Activated CD4-positive, alpha-beta T cell treated with anti-CD3 and anti-CD28 coated beads, Interleukin-2, amount 50 U/mL, for 1 hour (primary cell): Measurements from ENCODE around the gene CCDC39.

Experiments used
- DNase-seq: peaks from one replicate; pipeline ENCODE4 v3.0.0-alpha.2; 2020

Gene CCDC39

DNA sequence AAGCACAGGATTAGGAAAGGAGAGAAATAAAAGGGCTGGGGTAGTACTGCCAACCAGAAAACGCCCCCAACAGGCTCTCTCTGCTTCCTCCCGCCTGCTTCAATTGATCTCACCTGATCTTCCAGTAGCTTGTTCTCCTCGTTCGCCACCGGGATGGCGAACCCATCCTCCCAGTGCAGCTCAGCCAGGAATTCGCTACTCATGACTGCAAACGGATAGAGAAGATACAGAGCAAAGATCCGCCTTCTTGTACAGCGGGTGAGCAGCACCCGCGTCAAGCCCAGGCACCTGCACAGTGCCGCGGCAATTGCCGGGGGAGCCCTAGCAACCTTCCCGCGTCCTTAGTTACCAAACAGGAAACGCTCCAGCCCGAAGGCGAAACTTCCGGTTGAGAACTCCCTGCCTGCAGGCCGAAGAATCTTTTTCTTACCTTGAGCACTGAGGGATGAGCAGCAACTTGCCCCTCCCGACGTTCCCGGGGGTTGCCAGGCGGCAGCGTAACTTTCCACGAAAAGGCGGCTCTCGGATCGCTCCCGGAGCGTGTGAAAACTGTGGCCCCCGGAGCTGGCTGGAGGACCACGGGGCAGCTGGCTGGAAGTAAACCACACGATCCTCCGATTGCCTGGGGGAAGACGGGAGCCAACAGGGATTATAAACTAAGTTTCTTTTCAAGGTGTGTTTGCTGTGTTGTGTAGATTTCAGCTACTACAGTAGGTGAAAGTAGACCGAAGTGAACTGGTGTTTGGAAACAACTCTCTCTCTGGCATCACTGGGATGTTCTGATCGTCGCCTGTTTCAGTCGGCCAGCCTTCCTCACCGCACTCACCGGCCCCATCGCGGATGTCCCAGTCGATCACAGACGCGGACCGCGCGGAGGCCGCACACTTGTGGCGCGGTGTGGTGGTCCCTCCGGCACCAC, at the start of gene CCDC39:
Gene CCDC39 (minus strand): TSS at position 312 of the 919 bp plus-strand sequence. CDS start 109 bp downstream, at position 203.
- DNase-seq = peak; percentile 43

DNA sequence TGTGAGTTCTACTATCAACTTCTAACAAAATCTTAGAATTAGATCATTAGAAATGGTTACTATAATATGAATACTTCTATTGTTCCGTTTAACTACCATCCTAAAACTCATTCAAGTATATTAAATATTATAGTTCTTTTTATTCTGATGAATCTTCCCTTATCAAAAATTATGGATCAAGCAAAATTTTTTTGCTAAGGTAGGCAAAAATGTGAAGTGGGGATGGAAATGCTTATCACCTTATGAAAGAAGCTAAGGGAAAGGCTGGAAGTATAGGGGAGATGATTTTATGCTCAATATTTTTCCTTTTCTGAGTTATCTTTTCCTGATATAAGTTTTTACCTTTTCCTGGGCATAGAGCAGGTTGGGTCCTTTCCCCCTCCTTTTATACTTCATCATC, 40.7 kb upstream of the CCDC39 start:
- no peak for DNase-seq

DNA sequence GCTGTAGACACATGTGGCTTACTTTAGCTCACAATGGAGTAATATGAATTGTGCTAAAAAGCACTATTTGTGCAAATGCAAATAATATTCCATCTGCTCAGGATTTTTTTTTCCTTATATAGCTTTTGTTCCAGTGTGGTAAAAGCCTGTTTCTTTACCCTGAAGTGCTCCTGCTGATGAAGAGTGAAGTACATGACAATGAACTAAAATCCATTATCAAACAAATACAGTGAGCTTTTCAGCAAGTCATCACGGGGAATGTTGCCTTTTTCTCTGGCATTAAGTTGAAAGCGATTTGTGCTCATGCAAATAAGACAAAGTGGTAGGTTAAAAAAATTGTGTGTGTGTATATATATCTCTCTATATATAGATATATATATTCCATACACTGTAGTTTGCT, 28.6 kb upstream of the CCDC39 start:
- DNase-seq = no peak

DNA sequence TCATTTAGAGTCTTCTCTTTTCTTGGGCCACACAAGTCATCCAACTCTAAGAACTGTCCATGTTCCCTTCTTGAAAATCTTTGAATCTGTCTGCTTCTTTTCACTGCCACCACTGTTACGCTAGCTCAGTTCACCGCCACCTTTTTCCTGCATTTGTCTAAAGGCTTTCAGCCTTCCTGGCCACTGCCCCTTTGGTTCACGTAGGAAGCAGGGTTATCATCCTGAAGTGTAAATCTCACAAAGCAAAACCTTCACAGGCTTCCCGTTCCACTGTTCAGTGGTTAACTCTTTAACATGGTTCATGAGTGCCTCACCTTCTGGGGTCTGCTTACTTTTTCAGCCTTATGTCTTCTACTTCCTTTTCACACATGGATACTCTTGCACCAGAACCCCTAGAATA, 26.3 kb upstream of the CCDC39 start:
- DNase-seq = no peak

DNA sequence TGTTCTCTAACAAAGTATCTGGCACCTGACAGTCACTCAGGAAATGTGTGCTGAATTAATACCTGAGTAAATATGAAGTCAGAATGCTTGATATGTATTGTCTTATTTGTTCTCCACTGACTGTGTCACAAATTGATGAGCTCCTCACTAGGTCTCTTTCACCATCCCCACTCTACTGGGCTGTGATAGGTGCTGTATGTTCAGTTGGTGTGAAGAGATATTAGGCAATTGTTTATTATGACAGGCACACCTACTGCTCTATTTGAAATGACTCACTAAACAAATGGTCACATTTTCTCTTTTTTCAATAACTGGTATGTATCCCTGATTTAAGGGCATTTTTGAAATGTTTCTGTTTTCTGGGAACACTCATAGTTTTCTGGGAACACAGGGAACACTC, 25.2 kb upstream of the CCDC39 start:
- no peak for DNase-seq

DNA sequence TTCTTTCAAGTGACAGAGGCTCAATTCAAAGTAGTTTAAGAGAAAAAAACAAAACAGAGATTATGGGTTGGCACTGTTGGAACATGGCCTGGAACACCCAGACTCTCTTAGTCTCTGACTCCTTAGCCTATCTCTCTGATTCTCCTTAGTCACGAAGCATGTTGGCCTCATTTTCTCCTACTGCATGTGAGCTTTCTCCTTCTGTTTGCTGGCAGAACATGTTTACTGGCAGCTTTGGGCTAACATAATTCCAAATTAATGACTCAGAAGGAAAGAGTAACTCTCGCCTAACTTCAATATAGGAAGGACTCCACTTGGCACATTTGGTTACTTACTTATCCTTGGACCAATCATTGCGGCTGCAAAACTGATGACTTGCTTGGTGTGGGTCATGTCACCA, 21.7 kb upstream of the CCDC39 start:
- DNase-seq = no peak

DNA sequence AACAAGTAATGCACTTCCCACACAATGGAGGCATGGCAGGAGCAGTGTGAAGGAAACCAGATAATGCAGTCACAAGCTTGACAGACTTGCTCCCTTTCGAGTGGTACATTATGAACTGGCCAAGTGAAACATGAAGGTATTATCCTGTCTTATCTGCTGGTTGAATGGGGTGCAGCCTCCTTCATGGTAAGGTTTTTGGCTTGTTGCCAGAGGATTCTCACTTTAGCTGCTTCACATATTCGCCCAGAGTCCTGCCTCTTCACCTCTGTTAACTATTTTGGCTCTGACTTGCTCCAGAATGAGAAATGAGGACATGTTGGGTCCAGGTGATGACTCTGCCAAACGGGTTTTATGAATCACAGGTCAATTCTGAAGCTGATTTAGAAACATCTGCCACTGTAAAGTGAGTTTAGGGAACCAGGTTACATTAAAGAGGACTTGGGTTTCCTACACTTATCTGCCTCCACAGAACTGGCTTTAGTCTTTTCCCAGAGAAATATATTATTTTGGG, 19.5 kb upstream of the CCDC39 start:
- no peak for DNase-seq

DNA sequence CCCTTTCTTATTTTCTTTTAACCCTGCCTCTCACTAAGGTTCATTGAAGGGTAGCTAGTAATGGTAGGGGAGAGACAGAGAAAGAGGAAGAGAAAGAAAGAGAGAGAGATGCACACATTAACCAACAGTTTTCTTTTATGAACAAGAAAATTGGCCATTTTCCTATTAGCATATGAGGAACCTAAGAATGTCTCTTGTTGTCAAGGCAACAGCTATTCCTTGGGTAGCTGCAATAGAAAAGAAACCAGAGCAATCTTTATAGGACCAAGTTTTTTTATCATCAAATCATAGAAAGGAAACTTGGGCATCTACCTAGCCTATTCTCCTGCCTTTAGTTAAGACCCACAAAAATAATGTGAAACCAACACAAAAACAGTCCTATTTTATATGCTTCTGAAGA, 15.0 kb upstream of the CCDC39 start:
- no peak for DNase-seq

DNA sequence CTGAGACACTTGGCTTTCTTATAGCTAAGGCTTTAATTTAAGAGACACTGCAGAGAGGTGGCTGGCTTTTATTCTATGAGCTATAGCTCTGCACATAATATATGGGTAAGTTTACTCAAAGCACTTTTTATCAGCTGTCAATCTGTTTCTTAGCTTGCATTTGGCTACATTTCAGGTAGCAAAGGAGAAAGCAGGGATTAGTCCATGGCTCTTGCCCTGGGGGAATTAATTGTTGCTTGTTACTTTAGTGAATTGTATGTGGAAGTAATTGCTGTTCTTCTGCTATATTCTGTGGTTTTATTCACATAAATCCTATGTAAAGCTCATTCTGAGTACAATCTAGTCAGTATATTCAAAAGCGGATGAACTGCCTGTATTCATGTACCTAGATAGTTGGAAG, 14.4 kb upstream of the CCDC39 start:
- no peak for DNase-seq

DNA sequence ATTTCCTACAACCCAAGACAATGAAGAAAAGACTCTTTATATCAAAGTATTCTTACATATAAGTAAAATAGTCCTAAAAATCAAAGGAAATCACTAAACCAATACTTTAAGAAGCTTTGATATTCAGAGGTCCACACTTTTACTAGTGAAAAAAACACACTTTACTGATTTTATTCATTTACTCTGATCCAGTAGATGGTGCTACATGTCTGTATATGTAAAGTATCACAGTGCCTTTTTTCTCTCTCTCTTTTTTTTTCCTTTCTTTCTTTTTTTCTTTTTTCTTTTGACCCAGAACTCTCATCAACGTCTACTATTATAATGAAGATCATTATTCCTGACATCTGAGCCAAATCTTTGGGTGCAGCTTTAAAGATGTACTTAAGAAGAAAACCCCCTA, 10.8 kb upstream of the CCDC39 start:
- DNase-seq = no peak

DNA sequence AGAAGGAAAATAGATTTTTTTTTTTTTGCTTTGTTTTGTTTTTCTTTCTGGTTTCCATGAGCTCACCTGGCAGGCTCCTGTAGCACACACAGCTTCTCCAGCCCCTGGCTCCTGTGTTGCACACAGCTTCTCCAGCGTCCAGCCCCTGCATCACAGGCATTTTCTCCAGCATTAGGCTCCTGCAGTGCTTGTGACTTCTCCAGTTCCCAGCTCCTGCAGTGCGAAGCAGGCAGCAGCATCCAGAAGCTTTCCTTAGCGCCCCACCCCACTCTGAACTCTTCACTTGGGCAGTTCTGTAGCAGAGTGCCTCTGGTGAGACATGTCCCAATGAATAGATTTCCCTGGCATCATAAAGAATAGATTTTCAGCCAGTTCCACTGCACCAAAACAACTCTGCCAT, 5.5 kb upstream of the CCDC39 start:
- no peak for DNase-seq

DNA sequence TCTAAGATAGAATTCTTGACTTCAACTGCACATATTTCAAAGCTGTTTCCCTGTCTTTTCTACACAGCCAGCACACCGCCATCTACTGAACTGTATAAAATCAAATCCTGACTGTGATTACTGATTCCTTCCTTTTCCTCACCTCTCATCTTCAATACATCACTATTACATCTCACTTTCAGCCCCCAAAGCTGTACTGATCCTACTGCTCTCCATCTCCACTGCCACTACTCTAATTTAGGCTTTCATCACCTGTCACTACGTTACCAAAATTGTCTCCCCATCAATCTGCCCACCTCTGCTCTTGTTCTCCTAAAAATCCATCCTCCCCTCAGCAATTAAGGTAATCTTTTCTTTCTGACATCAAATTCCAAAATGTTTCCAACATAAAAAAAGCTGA, 4.5 kb upstream of the CCDC39 start:
- DNase-seq = no peak

DNA sequence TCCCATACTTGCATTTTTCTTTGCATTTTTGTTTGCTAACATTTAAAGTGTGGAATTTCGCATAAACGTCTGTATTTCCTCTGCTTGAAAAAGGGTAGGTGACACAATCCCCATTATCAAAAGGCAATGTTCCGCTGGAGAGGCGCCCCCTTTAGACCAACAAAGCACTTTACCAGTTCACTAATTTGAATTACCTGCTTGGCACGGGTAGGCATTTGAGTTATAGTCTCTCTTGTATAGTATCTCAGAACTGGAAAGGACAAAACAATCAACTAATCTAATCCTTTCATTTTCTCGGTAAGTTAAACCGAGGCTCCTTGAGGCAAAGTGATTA, 775 bp upstream of the CCDC39 start:
- DNase-seq = no peak

DNA sequence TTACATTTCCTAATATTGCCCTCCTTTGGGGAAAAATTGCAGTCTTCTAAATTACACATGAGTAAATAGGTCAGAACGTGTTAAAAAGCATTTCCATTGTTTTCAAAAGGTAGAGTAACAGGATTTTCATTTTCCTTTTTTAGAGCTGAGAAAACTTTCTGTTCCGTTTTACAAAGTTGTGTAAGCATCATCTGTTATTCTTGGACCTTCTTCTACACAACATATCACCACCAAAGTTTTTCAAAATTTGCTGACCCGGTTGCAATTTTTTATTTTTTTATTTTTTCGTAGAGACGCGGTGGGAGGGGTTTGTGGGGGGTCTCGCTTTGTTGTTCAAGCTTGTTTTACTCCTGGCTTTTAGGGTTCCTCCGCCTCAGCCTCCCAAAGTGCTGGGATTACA, 1.1 kb downstream of the CCDC39 start:
- no peak for DNase-seq

DNA sequence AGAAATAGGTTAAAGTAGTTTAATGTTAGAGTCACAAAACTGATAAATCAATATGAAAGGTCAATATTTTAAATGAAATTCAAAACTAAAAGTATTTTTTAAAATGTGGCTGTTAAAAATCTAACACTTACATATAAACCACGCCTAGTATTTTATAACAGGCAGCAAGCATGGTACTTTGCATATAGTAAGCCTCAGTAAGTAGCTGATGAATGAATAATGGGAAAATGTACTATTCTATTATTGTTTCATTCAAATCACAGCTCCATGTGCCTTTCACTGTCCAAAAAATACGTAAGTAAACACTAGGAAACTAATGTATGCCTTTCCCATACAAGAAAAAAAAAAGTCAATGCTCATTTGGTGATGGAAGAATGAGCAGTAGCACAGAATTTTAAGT, 17.8 kb downstream of the CCDC39 start:
- no peak for DNase-seq

DNA sequence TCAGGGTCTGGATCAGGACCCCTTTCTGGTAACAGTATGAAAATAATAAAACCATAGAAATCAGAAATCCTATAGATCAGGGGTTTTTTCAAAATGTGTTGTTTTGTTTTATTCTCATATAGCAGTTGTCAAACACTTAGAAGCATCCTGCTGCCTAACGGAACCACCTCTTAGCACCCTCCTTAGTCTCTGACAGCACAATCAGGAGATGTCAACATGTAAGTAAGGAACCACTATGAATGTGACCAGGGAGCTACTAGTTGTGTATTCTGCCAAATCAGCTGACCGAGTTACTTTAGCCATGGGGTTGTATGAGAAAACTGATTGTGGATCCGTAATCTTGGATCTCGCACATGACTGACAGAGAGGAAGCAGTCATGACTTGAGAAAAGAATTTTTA, 22.2 kb downstream of the CCDC39 start:
- no peak for DNase-seq

DNA sequence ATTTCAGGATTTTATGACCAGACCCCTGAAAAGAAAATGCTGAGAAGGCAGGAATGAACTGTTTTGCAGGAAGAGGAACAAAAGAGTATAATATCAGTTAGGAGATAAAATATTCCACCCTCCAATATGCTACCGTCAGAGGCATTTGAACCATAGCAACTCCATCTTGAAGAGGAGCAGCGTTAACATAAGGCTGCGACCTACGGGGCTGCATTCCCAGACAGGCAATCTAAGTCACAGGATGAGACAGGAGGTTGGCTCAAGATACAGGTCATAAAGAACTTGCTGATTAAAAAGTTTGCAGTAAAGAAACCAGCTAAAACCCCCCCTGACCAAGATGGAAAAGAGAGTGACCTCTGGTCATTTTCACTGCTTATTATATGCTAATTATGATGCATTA, 22.9 kb downstream of the CCDC39 start:
- no peak for DNase-seq

DNA sequence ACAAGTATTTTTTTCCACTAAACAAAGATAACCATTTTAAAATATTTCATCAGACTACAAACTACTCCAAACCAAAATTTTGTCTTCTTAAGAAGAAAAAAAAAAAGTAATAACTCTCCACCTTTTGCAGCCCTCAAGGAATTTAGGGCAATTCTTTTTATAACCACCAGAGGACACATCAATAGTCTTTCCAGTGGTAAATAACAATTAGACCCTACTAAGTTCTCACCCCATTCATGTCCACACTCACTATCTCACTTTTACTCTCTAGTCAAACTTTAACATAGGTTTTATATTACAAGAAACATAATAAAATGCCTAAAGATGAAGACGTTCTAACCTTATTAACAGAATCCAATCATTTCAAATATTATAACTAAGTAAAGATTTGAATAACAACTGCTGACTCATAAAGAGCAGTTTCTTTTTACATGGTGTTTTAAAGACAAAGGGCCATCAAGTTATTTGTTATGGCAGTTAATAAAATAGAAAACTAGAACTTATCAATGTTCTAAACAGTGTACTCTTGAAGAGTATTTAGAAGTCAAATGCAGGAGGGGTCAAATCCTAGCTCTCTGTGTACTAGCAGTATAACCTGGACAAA, 33.0 kb downstream of the CCDC39 start:
- DNase-seq = no peak

DNA sequence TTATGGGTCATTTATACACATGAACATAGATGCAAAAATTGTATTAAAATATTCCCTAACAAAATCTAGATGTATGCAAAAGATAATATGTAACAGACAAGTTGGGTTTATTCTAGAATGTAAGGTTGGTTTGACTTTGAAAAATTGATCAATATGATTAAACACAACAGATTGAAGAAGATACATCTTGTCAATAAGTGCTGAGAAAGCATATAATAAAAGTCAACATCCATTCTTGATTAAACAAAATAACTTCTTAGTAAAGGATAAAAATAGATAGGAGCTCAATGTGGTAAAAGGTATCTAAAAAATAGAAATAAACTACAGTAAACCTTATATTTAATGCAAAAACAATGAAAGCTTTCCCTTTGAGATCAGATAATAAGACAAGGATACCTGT, 38.3 kb downstream of the CCDC39 start:
- no peak for DNase-seq

DNA sequence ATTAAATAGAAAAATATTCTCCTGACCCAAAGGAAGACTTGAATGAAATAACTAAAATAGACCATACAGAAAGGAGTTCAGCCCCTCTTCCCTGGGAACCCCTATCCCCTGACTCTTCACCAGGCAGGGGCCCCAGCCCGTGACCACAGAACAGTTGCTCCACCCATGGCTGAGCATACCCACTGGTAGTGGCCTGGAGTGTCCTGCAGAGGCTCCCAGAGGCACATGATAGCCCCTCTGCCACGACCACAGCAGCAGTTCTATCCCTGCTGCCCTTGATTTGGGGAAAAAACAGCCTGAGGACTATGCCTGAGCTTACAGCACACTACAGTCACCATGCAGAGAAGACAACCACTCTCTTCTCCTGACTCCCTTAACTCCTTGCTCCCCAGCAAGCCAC, 45.6 kb downstream of the CCDC39 start:
- no peak for DNase-seq

DNA sequence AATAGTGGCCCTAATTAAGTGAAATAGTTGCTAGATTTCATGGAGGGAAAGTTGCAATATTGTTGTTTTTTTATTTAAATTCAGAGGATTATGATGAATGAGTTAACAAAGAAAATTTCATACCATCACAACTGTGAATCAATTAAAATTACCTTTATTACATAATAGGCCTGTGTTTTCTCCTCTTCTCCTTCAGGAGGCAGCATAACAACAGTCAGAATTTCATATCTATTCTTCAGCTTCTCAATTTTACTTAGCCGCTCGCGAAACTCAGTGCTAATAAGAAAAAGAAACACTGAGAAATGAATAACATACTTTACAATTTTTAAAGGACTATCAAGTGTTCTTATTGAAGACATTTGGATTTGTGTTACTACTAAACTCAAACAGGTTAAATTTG, 48.0 kb downstream of the CCDC39 start:
- no peak for DNase-seq

DNA sequence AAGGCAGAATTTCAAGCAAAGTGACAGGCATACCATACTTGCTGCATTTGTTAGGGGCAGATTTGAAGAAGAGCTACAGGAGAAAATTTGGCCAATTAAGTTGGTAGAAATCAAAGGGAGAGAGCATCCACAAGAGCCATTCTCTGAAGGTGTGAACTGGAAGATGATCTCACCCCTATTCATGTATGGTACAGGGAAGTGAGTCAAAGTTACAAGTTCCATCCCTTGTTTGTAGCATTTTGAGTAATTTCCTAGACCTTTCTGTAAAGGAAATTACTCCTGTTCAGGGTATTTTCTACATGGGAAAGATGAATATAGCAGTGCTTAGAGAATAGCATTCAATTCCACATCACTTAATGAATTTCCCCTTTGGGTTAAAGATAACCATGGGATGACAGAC, 48.9 kb downstream of the CCDC39 start:
- no peak for DNase-seq

DNA sequence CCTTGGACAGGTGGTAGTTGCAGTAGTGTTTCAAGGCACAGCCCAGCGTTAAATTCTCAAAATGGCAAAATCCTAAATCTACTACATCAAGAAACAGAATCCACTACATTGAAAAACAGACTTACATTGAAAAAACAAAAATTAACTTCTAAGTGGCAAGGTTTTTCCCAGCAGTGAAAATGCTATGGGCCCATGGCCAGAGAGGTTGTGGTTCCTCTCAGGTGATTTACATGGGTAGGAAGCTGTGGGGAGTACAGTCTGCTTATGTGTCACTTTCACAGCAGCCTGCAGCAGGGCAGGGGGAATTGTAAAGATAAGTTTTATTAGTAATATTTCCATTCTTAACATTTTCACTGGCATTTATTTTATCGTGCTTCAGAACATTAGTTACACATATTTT, 52.4 kb downstream of the CCDC39 start:
- no peak for DNase-seq

DNA sequence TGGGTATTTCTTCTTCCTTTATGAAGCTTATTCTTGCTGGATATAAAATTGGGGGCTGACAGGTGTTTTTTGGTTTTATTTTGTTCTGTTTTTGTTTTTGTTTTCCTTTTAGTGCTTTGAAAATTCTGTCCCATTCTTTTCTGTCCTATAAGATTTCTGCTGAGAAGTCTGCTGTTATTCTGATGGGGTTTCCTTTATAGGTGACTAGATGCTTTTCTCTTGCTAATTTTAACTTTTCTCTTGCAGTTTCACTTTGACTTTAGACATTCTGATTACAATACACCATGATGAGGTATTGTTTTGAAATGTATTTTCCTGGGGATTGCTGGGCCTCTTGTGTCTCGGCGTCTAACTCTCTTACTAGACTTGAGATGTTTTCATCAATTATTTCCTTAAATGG, 54.6 kb downstream of the CCDC39 start:
- no peak for DNase-seq

DNA sequence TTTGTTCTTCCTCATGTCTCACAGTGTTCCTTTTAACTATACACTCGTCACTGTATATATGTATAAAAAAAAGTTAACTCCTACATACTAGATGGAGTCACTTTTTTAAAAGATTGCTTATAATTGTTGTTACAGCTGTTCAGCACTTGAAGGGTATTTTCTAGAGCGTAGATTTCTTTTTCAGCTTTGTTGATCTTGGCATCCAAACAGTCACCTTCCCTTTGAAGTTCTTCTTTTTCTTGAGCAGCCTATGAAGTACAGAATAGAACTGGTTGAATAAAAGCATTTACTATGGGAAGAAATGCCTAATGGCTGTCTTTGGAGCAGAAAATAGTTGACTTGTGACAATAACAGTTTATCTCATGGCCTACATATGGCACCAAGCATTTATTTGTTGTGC, 59.6 kb downstream of the CCDC39 start:
- no peak for DNase-seq
